HG03575 (cell line): ENCODE data around the gene NUP93.
A peak's percentile ranks its signal among the peaks of the same experiment; 100 is the strongest.
"Not testable (repeated sequence)": the region's sequence is repeated elsewhere in the genome, so short reads cannot be mapped to it uniquely, and the experiment has no call there.

Source experiments
- ATAC-seq: cut with Tn5 transposase; IDR thresholded peaks from one replicate; pipeline ENCODE4 v1.9.1; 2021; ENCODE audit not compliant: unreplicated experiment, insufficient number of reproducible peaks, low FRiP score; ENCODE audit errors: extremely low read depth

Gene NUP93

GRCh38 chr16:56858374-56858773 lies 128.4 kb downstream of the NUP93 start:
- ATAC-seq = no peak

- ATAC-seq = no peak
Measured at GRCh38 chr16:56859636-56860035, 129.7 kb downstream of the NUP93 start.

- no peak for ATAC-seq
Measured at GRCh38 chr16:56860226-56861020, 130.5 kb downstream of the NUP93 start.

- no peak for ATAC-seq
Measured at GRCh38 chr16:56861092-56861610, 131.2 kb downstream of the NUP93 start.

GRCh38 chr16:56861756-56862155 lies 131.8 kb downstream of the NUP93 start:
- no peak for ATAC-seq

GRCh38 chr16:56862776-56863175 lies 132.8 kb downstream of the NUP93 start:
- no peak for ATAC-seq

GRCh38 chr16:56864960-56865359 lies 135.0 kb downstream of the NUP93 start, which contains the start of gene SLC12A3:
TSS of gene SLC12A3 (plus strand) at chr16:56865207. CDS start at chr16:56865236, 29 bp downstream.
- ATAC-seq = no peak

GRCh38 chr16:56865394-56866062 lies 135.6 kb downstream of the NUP93 start:
- ATAC-seq = no peak

GRCh38 chr16:56866955-56867830 lies 137.3 kb downstream of the NUP93 start:
- no peak for ATAC-seq

GRCh38 chr16:56868175-56868574 lies 138.2 kb downstream of the NUP93 start:
- ATAC-seq = no peak

- not testable (repeated sequence) for ATAC-seq
Measured at GRCh38 chr16:56868766-56869165, 138.8 kb downstream of the NUP93 start.

- ATAC-seq = no peak
Measured at GRCh38 chr16:56869513-56870275, 139.8 kb downstream of the NUP93 start.

- no peak for ATAC-seq
Measured at GRCh38 chr16:56870276-56870888, 140.5 kb downstream of the NUP93 start.

- ATAC-seq = peak; percentile 47
Measured at GRCh38 chr16:56871172-56871593, 141.3 kb downstream of the NUP93 start.

GRCh38 chr16:56872863-56873391 lies 143.0 kb downstream of the NUP93 start:
- ATAC-seq = no peak

GRCh38 chr16:56874800-56875199 lies 144.9 kb downstream of the NUP93 start:
- ATAC-seq = no peak

GRCh38 chr16:56876048-56876447 lies 146.1 kb downstream of the NUP93 start:
- no peak for ATAC-seq
